Osteocyte (in vitro differentiated cells): ENCODE results near the gene DPH2. TPM values are rescaled to one million over a fixed set of nuclear protein-coding genes. Genes with fewer than 3 reads are reported as not detected.

Experiments
- DNase-seq: peaks from one replicate; pipeline ENCODE4 v3.0.0; 2021; ENCODE audit warnings: mixed read lengths; ENCODE audit not compliant: unreplicated experiment; ENCODE audit errors: extremely low spot score
- H3K27ac Mint-ChIP-seq: one replicate; pipeline ENCODE4 v1.8.0; 2021; ENCODE audit warnings: mild to moderate bottlenecking, mixed read lengths; ENCODE audit not compliant: unreplicated experiment
- H3K27me3 Mint-ChIP-seq: one replicate; pipeline ENCODE4 v1.8.0; 2021; ENCODE audit warnings: mixed read lengths; ENCODE audit not compliant: unreplicated experiment
- H3K36me3 Mint-ChIP-seq: one replicate; pipeline ENCODE4 v1.8.0; 2021; ENCODE audit warnings: mixed read lengths; ENCODE audit not compliant: unreplicated experiment
- H3K4me1 Mint-ChIP-seq: one replicate; pipeline ENCODE4 v1.8.0; 2021; ENCODE audit warnings: mixed read lengths; ENCODE audit not compliant: unreplicated experiment
- H3K4me3 Mint-ChIP-seq: one replicate; pipeline ENCODE4 v1.8.0; 2021; ENCODE audit warnings: mild to moderate bottlenecking, moderate library complexity, mixed read lengths; ENCODE audit not compliant: unreplicated experiment
- H3K9me3 Mint-ChIP-seq: one replicate; pipeline ENCODE4 v1.8.0; 2021; ENCODE audit warnings: mixed read lengths; ENCODE audit not compliant: unreplicated experiment
- CTCF ChIP-seq: fragments of 200-600 bp; sonication (generic); IDR thresholded peaks from 2 replicates; pipeline ENCODE4 v1.5.0; 2021; ENCODE audit warnings: antibody characterized with exemption, mild to moderate bottlenecking, moderate library complexity
- long read RNA-seq: library from polyadenylated mRNA; unstranded; transcript quantifications from one replicate; pipeline ENCODE4 v2.0.0, GENCODE V29; 2021
- total RNA-seq: library from RNA; stranded (reverse); gene quantifications from 2 replicates; pipeline ENCODE4 v1.2.1, GENCODE V29; 2021

Gene DPH2, protein sequence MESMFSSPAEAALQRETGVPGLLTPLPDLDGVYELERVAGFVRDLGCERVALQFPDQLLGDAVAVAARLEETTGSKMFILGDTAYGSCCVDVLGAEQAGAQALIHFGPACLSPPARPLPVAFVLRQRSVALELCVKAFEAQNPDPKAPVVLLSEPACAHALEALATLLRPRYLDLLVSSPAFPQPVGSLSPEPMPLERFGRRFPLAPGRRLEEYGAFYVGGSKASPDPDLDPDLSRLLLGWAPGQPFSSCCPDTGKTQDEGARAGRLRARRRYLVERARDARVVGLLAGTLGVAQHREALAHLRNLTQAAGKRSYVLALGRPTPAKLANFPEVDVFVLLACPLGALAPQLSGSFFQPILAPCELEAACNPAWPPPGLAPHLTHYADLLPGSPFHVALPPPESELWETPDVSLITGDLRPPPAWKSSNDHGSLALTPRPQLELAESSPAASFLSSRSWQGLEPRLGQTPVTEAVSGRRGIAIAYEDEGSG
- 21.7 and 22.4 TPM in 2 replicates for total RNA-seq
- long read RNA-seq, transcript DPH2-201 (6 exons, 2,472 nt) = major isoform, 33 of 50 reads
- long read RNA-seq, transcript DPH2-209 (6 exons, 2,414 nt) = minor isoform, 7 of 50 reads
- long read RNA-seq, partial matches to known transcripts = 1 of 50 reads
- long read RNA-seq, other reads (novel, unspliced or antisense) = 9 of 50 reads

- H3K27ac Mint-ChIP-seq = peak within 1 kb of the TSS; percentile 58
- peaks cover 8% of the 10 kb centered on the region for H3K9me3 Mint-ChIP-seq
- peak; percentile 97 for DNase-seq
- H3K4me3 Mint-ChIP-seq = peak within 1 kb of the TSS; percentile 93
- peaks cover 23% of the 10 kb centered on the region for H3K4me1 Mint-ChIP-seq
- H3K36me3 Mint-ChIP-seq = peaks cover 21% of the 10 kb centered on the region
- H3K27me3 Mint-ChIP-seq = no peaks in the 10 kb centered on the region
- TF ChIP-seq CTCF = no peak
These were observed at the start of gene DPH2 for GRCh38 chr1:43969746-43970466. Gene DPH2 (plus strand): TSS chr1:43970010. CDS start chr1:43970176, 166 bp downstream.

DNA sequence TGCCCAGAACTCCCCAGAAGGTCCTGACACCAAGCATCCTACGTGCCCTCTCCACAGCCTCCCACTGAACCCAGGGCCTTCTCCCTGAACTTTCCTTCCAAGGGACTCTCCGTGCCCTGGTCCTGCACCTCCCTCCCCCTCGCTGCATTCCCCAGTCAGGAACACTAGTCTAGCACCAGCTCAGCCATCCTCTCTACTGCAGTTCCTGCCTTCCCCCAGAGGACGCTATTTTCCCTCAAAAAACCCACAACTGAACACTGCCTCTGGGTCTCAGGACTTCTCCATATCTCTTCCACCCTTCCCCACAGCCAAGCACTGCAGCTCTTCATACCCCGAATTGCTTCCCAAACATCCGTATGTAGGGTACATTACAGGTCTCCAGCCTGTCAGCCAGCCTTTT lies 48.8 kb upstream of the DPH2 start:
- no peak for TF ChIP-seq CTCF
- Mint-ChIP-seq H3K27me3 (no peaks in the 10 kb centered on the region), H3K27ac (no peak overlapping the region), H3K4me1 (peaks cover 3% of the 10 kb centered on the region), H3K4me3 (no peak overlapping the region), H3K9me3 (no peaks in the 10 kb centered on the region), H3K36me3 (peaks cover 15% of the 10 kb centered on the region)
- no peak for DNase-seq

DNA sequence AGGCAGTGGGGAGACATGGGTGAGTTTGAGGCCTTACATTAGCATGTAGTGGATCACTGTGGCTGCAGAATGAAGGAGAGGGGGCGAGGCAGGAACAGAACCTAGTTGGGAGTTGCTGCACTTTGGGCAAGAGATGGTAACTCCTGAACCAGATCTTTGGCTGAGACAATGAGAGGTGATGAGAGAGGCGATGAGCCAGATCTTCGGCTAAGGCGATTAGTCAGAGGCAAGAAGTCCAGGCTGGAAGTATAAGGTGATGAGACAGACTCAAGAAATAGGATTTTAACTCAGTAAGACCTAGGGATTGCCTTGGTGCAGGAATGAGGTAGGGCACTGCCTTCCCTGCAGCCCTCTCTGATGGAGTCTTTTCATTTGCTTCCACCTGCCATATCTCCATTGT lies 45.3 kb upstream of the DPH2 start:
- Mint-ChIP-seq H3K36me3 (peaks cover 18% of the 10 kb centered on the region), H3K4me1 (peaks cover 5% of the 10 kb centered on the region), H3K9me3 (no peaks in the 10 kb centered on the region), H3K27me3 (no peaks in the 10 kb centered on the region), H3K4me3 (no peak overlapping the region), H3K27ac (no peak overlapping the region)
- TF ChIP-seq CTCF = no peak
- DNase-seq = no peak

- H3K27ac Mint-ChIP-seq = no peak overlapping the region
- H3K4me3 Mint-ChIP-seq = no peak overlapping the region
- no peaks in the 10 kb centered on the region for H3K27me3 Mint-ChIP-seq
- no peaks in the 10 kb centered on the region for H3K9me3 Mint-ChIP-seq
- peaks cover 8% of the 10 kb centered on the region for H3K4me1 Mint-ChIP-seq
- TF ChIP-seq CTCF = no peak
- no peak for DNase-seq
- H3K36me3 Mint-ChIP-seq = peaks cover 20% of the 10 kb centered on the region
These were observed 44.0 kb upstream of the DPH2 start for GRCh38 chr1:43925846-43926245.
